Erythroblast (primary cell): ENCODE data around the gene DENND1B.

ENCODE experiments used
- GATA1 ChIP-seq: IDR thresholded peaks from 2 replicates; pipeline ENCODE4 v1.6.1; 2011; ENCODE audit warnings: low read depth, mild to moderate bottlenecking, control low read depth, low read length, moderate library complexity
- POLR2A ChIP-seq: IDR thresholded peaks from 2 replicates; pipeline ENCODE4 v1.6.1; 2011; ENCODE audit warnings: mild to moderate bottlenecking, low read length

- TF ChIP-seq POLR2A, result no peak
- no peak for TF ChIP-seq GATA1
These were observed 102.9 kb downstream of the DENND1B start for GRCh38 chr1:197672347-197672746.
